AG09309 (cell line): ENCODE data around the gene HAUS7.

Source experiments
- DNase-seq: peaks from one replicate; pipeline ENCODE4 v3.0.0-alpha.2; 2010; ENCODE audit warnings: low read depth
- H3K4me3 ChIP-seq: 2 replicates; pipeline ENCODE4 v1.5.1; 2011; ENCODE audit warnings: mild to moderate bottlenecking, low read depth, low read length, moderate library complexity; ENCODE audit not compliant: control insufficient read depth
- CTCF ChIP-seq: IDR thresholded peaks from 2 replicates; pipeline ENCODE4 v1.5.1; 2011; ENCODE audit warnings: mild to moderate bottlenecking, low read depth, low read length, inconsistent platforms; ENCODE audit not compliant: insufficient read depth, control insufficient read depth; ENCODE audit errors: missing control alignments

Gene HAUS7

DNA sequence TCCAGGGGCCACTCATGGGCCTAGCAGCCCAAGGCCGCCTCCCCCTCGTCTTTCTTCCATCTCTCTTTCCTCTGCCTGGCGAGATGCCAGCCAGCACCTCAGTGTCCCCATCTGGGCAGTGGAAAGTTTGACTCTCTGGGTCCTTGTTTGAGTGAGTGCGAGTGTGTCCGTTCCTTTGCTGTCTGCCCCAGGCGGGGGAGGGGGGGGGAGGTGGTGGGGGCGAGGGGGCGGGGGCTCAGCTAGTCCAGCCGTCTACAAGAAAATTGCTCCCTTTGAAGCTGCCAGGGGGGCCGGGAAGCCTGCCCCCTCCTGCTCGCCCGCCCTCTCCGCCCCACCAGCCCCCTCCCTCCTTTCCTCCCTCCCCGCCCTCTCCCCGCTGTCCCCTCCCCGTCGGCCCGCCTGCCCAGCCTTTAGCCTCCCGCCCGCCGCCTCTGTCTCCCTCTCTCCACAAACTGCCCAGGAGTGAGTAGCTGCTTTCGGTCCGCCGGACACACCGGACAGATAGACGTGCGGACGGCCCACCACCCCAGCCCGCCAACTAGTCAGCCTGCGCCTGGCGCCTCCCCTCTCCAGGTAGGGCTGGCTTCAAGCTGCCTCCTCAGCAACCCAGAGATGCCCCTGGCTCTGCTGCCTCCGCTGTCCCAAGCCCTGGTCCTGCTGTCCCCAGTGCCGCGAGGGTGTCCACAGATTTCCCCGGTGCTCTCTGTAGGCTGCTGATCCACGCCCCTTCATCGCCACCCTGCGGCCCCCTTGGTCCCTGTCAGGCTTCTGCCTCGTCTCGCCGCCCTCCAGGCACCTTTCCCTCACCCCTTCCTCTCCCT, 24.4 kb upstream of the HAUS7 start, which contains the start of gene BGN:
Gene BGN (plus strand): TSS at position 440 of the 821 bp plus-strand sequence. CDS start 9,652 bp downstream, outside the sequence.
- peak within 1 kb of the TSS; percentile 67 for H3K4me3 ChIP-seq
- peak; percentile 45 for TF ChIP-seq CTCF
- no peak for DNase-seq

- no peak for DNase-seq
- peak overlapping the region; percentile 30 for H3K4me3 ChIP-seq
- no peak for TF ChIP-seq CTCF
Observed at GRCh38 chrX:153494061-153494460, 23.7 kb upstream of the HAUS7 start.

- no peak for DNase-seq
- no peak for TF ChIP-seq CTCF
- no peak overlapping the region for H3K4me3 ChIP-seq
Observed at GRCh38 chrX:153493085-153493484, 22.7 kb upstream of the HAUS7 start.

- no peak overlapping the region for H3K4me3 ChIP-seq
- DNase-seq = no peak
- TF ChIP-seq CTCF = no peak
Observed at GRCh38 chrX:153492543-153492942, 22.2 kb upstream of the HAUS7 start.

DNA sequence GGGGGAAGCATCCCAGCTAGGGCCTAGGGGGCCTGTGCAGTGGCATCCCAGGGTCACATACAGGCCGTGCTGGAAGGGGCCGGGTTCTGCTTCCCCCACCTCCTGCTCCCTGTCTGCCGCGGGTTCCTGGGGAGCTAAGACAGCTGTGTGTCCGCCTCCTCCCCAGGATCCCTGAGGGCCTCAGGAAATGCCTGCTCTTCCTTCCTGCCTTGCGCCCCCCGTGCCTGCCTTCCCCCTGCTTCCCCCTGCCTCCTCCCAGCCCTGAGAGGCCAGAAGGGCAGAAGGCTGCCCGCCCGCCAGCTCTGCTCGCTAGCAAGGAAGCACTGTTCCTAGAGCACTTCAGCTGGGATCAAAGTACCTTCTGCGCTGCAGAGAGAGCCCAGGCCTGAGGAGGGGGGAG, 21.5 kb upstream of the HAUS7 start:
- no peak for TF ChIP-seq CTCF
- no peak overlapping the region for H3K4me3 ChIP-seq

DNA sequence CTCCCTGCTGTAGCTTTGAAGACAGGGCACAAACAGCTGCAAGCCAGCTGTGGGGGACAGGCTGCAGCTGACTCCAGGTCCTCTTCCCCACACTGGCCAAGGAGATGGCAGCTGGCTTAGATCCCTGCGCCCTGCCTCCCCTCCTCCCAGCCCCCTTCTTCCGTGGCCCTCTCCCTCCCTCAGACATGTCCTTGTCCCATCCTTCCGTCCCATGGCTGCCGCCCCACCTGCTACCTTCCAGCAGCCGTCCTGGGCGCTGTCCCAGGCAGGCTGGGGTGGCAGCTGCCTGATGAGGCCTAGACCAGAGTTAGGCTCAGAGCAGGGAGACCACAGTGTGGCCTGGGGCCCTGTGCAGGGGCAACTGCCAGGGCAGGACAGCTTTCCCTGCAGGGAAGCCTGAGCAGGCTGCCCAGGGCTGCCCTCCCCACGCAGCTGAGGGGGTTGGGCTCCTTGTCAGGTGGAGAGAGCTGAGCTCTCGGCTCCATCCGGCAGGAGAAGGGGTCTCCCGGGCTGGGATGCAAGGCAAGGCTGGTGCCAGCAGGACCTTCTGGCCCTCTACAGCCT, 21.1 kb upstream of the HAUS7 start:
- DNase-seq = no peak
- H3K4me3 ChIP-seq = no peak overlapping the region
- TF ChIP-seq CTCF = no peak

More for the DNA sequence above, 21.5 kb upstream of the HAUS7 start:
- no peak for DNase-seq
